ENCODE results near the gene RETN.

GRCh38 chr19:7661744-7662538 is 6.9 kb upstream of the RETN start:
- TF ChIP-seq CTCF (IDR thresholded peaks at IDR 0.05), result no peak
- no peak for TF ChIP-seq POLR2AphosphoS5 (IDR thresholded peaks at IDR 0.05; ENCODE audit: insufficient read depth in 1 of 2, low read depth in 1 of 2)
- TF ChIP-seq POLR2A (IDR thresholded peaks at IDR 0.05), result no peak
